Nephron progenitor cell (in vitro differentiated cells): Measurements from ENCODE around the gene ASIC2.

Experiments
- DNase-seq: peaks from one replicate; pipeline ENCODE4 v3.0.0; 2021
- H3K27ac Mint-ChIP-seq: 2 replicates; pipeline ENCODE4 v1.8.0; 2021; ENCODE audit warnings: mild to moderate bottlenecking, moderate library complexity, mixed read lengths
- H3K27me3 Mint-ChIP-seq: 2 replicates; pipeline ENCODE4 v1.8.0; 2021; ENCODE audit warnings: mild to moderate bottlenecking, low read depth, mixed read lengths; ENCODE audit not compliant: poor library complexity
- H3K36me3 Mint-ChIP-seq: 2 replicates; pipeline ENCODE4 v1.8.0; 2021; ENCODE audit warnings: low read depth, mixed read lengths
- H3K4me1 Mint-ChIP-seq: 2 replicates; pipeline ENCODE4 v1.8.0; 2021; ENCODE audit warnings: mixed read lengths
- H3K4me3 Mint-ChIP-seq: 2 replicates; pipeline ENCODE4 v1.8.0; 2021; ENCODE audit warnings: mild to moderate bottlenecking, moderate library complexity, mixed read lengths
- H3K9me3 Mint-ChIP-seq: 2 replicates; pipeline ENCODE4 v1.8.0; 2021; ENCODE audit warnings: mild to moderate bottlenecking, moderate library complexity, mixed read lengths
- CTCF ChIP-seq: fragments of 200-600 bp; sonication (generic); IDR thresholded peaks from 2 replicates; pipeline ENCODE4 v1.5.0; 2021; ENCODE audit warnings: antibody characterized with exemption

The ASIC2 gene

GRCh38 chr17:33171931-33172330 lies 121.2 kb downstream of the ASIC2 start:
- Mint-ChIP-seq H3K9me3 (no peaks in the 10 kb centered on the region), H3K27me3 (peaks cover under 1% of the 10 kb centered on the region)

DNA sequence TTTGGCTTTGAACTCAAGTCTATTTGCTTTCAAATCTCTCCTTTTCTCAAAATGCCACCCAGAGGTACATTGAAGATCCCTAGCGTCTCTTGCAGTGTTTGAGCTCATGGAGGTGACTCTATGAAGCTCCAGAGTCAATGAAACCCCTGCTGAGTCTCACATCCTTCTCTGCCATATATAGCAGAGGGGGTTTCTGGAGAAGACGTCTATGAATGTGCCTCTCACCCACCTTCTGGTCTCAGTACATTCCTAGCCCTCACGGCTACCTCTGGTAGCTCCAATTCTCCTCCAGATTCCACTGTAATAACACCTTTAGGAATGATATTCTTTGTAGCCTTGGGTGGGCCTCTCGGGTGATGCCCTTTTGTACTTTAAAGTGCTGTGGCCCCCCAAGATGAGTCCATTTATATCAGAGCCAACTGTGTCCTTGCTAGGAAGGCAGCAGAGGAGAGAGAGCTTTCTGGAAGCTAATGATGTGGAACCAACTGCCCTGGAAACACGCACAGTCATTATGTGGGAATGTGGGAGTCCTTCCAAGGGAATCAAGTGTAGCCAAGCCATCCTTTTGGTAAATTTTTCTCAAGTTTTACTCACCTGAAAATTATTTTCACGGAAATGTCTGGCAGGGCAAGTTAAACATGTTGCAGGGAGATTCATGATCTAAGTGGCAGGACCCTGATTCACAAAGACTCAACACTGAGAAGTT lies 123.4 kb downstream of the ASIC2 start:
- H3K9me3 Mint-ChIP-seq = no peaks in the 10 kb centered on the region
- H3K4me3 Mint-ChIP-seq = no peak overlapping the region
- H3K27ac Mint-ChIP-seq = no peak overlapping the region
- H3K27me3 Mint-ChIP-seq = no peaks in the 10 kb centered on the region
- TF ChIP-seq CTCF = no peak
- no peak for DNase-seq
- no peaks in the 10 kb centered on the region for H3K36me3 Mint-ChIP-seq
- H3K4me1 Mint-ChIP-seq = peaks cover 41% of the 10 kb centered on the region

More at GRCh38 chr17:33171931-33172330, 121.2 kb downstream of the ASIC2 start:
- Mint-ChIP-seq H3K4me1 (peaks cover 50% of the 10 kb centered on the region), H3K36me3 (no peaks in the 10 kb centered on the region), H3K27ac (no peak overlapping the region), H3K4me3 (peak overlapping the region; percentile 6)
- TF ChIP-seq CTCF = no peak
- DNase-seq = no peak

GRCh38 chr17:33167736-33168135 lies 125.4 kb downstream of the ASIC2 start:
- TF ChIP-seq CTCF = no peak
- H3K9me3 Mint-ChIP-seq = no peaks in the 10 kb centered on the region
- no peak for DNase-seq
- peaks cover 44% of the 10 kb centered on the region for H3K4me1 Mint-ChIP-seq
- H3K36me3 Mint-ChIP-seq = no peaks in the 10 kb centered on the region
- H3K27me3 Mint-ChIP-seq = no peaks in the 10 kb centered on the region
- no peak overlapping the region for H3K27ac Mint-ChIP-seq
- H3K4me3 Mint-ChIP-seq = no peak overlapping the region

DNA sequence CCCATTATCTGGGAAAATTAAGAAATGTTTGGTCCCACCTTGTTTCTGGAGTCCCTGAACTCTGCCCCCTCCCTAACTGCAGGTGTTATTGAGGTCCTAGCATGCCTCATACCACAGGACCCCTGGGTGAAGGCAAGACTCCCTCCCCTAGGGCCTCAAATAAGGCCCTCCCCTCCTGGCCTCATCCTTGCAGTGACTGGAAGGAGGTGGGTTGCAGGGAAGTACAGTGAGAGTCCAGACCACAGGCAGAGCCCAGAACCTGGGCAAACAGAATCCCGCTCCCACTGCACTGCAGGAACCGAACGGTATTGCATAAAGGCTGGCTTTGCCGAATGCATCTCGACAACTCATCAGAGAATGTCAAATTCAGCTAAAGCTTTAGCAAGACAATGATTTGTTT lies 126.6 kb downstream of the ASIC2 start:
- H3K27me3 Mint-ChIP-seq = no peaks in the 10 kb centered on the region
- no peaks in the 10 kb centered on the region for H3K9me3 Mint-ChIP-seq

GRCh38 chr17:33164169-33164881 lies 128.8 kb downstream of the ASIC2 start:
- Mint-ChIP-seq H3K36me3 (no peaks in the 10 kb centered on the region), H3K4me3 (no peak overlapping the region), H3K9me3 (no peaks in the 10 kb centered on the region), H3K27me3 (peaks cover 3% of the 10 kb centered on the region), H3K27ac (peak overlapping the region; percentile 84), H3K4me1 (peaks cover 16% of the 10 kb centered on the region)
- no peak for DNase-seq
- no peak for TF ChIP-seq CTCF

More for the DNA sequence above, 126.6 kb downstream of the ASIC2 start:
- TF ChIP-seq CTCF = no peak
- no peak overlapping the region for H3K27ac Mint-ChIP-seq
- H3K36me3 Mint-ChIP-seq = no peaks in the 10 kb centered on the region
- DNase-seq = no peak
- H3K4me1 Mint-ChIP-seq = peaks cover 38% of the 10 kb centered on the region
- no peak overlapping the region for H3K4me3 Mint-ChIP-seq
